ENCODE measurements around the gene STK32C. TPM values are rescaled to one million over a fixed set of nuclear protein-coding genes. Genes with fewer than 3 reads are reported as not detected.

The STK32C gene
- total and polyA plus RNA-seq, 2 of the 4 experiments (the other 2 are of a cell fraction) = 5.0 to 8.3 TPM

GRCh38 chr10:132301371-132302330, 6.1 kb downstream of the STK32C start (continued):
- TF ChIP-seq MXI1 (IDR thresholded peaks at IDR 0.05; ENCODE audit: borderline replicate concordance, low read depth, low read length) = no peak

GRCh38 chr10:132300582-132300981, 7.2 kb downstream of the STK32C start:
- in situ Hi-C loops (cut with MboI; ENCODE audit: low sequenced_read_pairs) = no loop called here
- 40% methylated on average over 1 of the region's 10 CpGs; no CpG with 5 or more reads in 1 of the 2 experiments for WGBS, 2 experiments (ENCODE audit: extremely low coverage in 2 of 2, insufficient read length in 1 of 2)
- TF ChIP-seq CHD1 (IDR thresholded peaks at IDR 0.05; ENCODE audit: low read depth, low read length) (no peak), RCOR1 (IDR thresholded peaks at IDR 0.05; ENCODE audit: insufficient replicate concordance, low read length) (no peak), USF2 (IDR thresholded peaks at IDR 0.05; ENCODE audit: low read depth, low read length) (no peak; the same call in 1 of the 2 replicates), POLR2A (IDR thresholded peaks at IDR 0.05; ENCODE audit: low read depth, low read length) (no peak), CTCF (conservative IDR thresholded peaks at IDR 0.05; ENCODE audit: low read depth, low read length) (no peak), BHLHE40 (IDR thresholded peaks at IDR 0.05; ENCODE audit: low read depth, low read length) (no peak), SMC3 (IDR thresholded peaks at IDR 0.05; ENCODE audit: low read depth, low read length) (no peak), FOS (IDR thresholded peaks at IDR 0.05; ENCODE audit: low read depth, low read length) (no peak), MAZ (IDR thresholded peaks at IDR 0.05; ENCODE audit: borderline replicate concordance, low read depth, low read length) (no peak), CEBPB (IDR thresholded peaks at IDR 0.05; ENCODE audit: low read depth, low read length) (no peak), RAD21 (IDR thresholded peaks at IDR 0.05; ENCODE audit: low read length) (no peak), MXI1 (IDR thresholded peaks at IDR 0.05; ENCODE audit: borderline replicate concordance, low read depth, low read length) (no peak), RFX5 (IDR thresholded peaks at IDR 0.05; ENCODE audit: low read depth, low read length) (no peak)

More at GRCh38 chr10:132300582-132300981, 7.2 kb downstream of the STK32C start:
- Histone ChIP-seq H3K18ac (ENCODE audit: low read depth, low read length) (no peak overlapping the region), H4K5ac (ENCODE audit: low read depth, low read length) (no peak overlapping the region), H4K91ac (ENCODE audit: insufficient read depth, low read depth, low read length) (no peak overlapping the region), H4K8ac (ENCODE audit: low read depth in 2 of 2, low read length in 2 of 2) (no peak overlapping the region), H3K56ac (ENCODE audit: extremely low read depth, insufficient read depth, low read length) (no peak overlapping the region), H3K36me3 (ENCODE audit: control insufficient read depth, insufficient read depth, low read length) (no peaks in the 10 kb centered on the region), H3K4ac (ENCODE audit: low read depth, low read length) (no peak overlapping the region), H3K23ac (ENCODE audit: low read depth, low read length) (no peak overlapping the region), H3K27me3 (ENCODE audit: control insufficient read depth, insufficient read depth, low read length) (peaks cover 23% of the 10 kb centered on the region; the same call in 1 of the 2 replicates), H2AK5ac (ENCODE audit: low read depth, low read length) (no peak overlapping the region), H3K9ac (ENCODE audit: low read depth, low read length) (no peak overlapping the region), H2BK120ac (ENCODE audit: low read depth, low read length) (no peak overlapping the region), H3K4me2 (ENCODE audit: low read depth, low read length) (no peak overlapping the region), H3K4me1 (ENCODE audit: control insufficient read depth, insufficient read depth, low read length) (no peaks in the 10 kb centered on the region), H3K27ac (ENCODE audit: insufficient read depth, low read length) (no peak overlapping the region), H4K20me1 (ENCODE audit: insufficient read depth, low read length) (no peaks in the 10 kb centered on the region), H3K14ac (replicated peaks; ENCODE audit: low read depth, low read length) (no peak overlapping the region), H2AK9ac (replicated peaks; ENCODE audit: low read depth, low read length, poor library complexity) (no peak overlapping the region), H2BK5ac (ENCODE audit: low read depth, low read length, poor library complexity, severe bottlenecking) (no peak overlapping the region), H2BK20ac (ENCODE audit: low read depth, low read length) (no peak overlapping the region), H3K79me1 (ENCODE audit: low read depth in 1 of 2, low read length in 2 of 2) (no peaks in the 10 kb centered on the region), H2BK15ac (ENCODE audit: low read depth, low read length) (no peak overlapping the region), H2AFZ (replicated peaks; ENCODE audit: low read length, poor library complexity) (no peak overlapping the region), H3K4me3 (ENCODE audit: insufficient read depth, low read depth, low read length) (no peak overlapping the region), H3K9me3 (ENCODE audit: control insufficient read depth, insufficient read depth, low read length) (no peaks in the 10 kb centered on the region), H3K9me1 (ENCODE audit: insufficient read depth, low read length) (no peaks in the 10 kb centered on the region)
- DNase-seq (no peak), ATAC-seq (ENCODE audit: low read depth) (no peak; the same call in 1 of the 2 replicates)
- BruUV-seq (replicated peaks) = no TSS peak
- ChIA-PET CTCF (no interaction called here), POLR2A (ENCODE audit: unreplicated experiment) (no interaction called here)
- dilution Hi-C loops (cut with HindIII; ENCODE audit: low sequenced_read_pairs, unreplicated experiment) (no loop called here), intact Hi-C loops (cut with micrococcal nuclease) (no loop called here)
